Inflammatory macrophage treated with lipopolysaccharide for 4 hours (primary cell): ENCODE results near the gene MRPS5.

Experiments used
- DNase-seq: peaks from one replicate; pipeline ENCODE4 v3.0.0-alpha.2; 2020

The MRPS5 gene

DNA sequence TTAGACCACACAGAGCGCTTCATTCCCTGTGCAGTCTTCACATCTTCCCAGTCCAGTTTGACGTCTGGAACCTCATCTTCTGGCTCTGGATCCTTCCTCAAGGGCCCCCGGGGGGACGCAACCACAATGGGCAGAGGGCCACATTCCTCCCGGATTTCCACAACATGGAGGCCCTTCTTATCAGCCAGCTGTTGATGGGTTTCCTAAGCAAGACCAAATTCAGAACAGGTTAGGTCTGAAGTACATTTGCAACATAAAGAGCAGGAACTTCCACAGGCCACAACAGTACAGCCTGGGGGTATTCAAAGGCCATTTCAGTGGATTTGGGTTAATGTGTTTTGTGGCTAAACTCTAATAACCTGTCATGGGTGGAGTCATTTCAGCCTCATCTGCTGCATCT lies 34.2 kb downstream of the MRPS5 start:
- DNase-seq, result no peak

DNA sequence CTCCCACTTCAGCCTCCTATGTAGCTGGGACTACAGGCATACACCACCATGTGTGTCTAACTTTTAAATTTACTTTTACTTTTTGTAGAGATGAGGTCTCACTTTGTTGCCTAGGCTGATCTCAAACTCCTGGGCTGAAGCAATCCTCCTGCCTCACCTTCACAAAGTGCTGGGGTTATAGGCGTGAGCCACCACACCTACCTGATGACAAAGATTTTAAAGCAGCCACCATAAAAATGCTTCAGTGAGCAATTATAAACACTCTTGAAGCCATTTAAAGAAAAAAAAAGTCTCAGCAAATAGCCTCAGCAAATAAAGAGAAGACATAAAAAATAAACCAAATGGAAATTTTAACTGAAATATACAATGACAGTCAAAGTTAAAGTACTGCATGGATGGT lies 35.6 kb downstream of the MRPS5 start:
- no peak for DNase-seq

DNA sequence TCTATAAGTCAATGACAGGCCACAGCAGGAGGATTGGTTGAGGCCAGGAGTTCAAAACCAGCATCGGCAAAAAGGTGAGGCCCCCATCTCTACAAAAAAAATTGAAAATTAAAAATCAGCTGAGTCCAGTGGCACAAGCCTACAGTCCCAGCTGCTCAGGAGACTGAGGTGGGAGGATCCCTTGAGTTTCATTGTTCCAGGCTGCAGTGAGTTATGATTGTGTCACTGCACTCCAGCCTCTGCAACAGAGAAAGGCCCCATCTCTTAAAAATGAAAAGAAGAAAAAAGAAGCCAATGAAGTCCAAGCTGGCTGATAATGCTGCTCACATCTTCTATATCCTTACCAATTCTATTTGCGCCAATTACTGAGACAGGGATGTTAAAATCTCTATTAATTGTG lies 39.1 kb downstream of the MRPS5 start:
- no peak for DNase-seq

DNA sequence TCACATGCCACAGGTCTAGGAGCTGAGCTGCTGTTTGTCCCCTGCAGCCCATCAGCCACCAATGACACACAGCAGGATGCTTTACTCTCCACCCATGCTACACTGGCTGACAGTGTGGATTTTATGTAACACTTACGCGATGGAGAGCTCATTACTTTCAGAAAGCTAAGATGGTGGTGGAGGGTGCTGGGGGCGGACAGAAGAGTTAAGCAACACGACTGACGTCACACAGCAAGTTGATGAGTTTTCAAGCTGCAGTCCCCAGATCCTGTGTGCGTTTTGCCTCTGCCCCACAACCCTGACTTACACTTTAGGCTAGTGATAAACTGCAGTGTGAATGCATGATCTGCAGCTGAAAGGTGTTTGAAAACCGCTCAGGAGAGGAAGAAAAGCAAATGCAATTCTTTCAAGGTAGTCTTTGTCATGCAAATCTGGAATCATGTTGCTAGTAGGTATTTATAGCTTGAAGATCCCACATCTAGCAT lies 42.4 kb downstream of the MRPS5 start:
- no peak for DNase-seq

DNA sequence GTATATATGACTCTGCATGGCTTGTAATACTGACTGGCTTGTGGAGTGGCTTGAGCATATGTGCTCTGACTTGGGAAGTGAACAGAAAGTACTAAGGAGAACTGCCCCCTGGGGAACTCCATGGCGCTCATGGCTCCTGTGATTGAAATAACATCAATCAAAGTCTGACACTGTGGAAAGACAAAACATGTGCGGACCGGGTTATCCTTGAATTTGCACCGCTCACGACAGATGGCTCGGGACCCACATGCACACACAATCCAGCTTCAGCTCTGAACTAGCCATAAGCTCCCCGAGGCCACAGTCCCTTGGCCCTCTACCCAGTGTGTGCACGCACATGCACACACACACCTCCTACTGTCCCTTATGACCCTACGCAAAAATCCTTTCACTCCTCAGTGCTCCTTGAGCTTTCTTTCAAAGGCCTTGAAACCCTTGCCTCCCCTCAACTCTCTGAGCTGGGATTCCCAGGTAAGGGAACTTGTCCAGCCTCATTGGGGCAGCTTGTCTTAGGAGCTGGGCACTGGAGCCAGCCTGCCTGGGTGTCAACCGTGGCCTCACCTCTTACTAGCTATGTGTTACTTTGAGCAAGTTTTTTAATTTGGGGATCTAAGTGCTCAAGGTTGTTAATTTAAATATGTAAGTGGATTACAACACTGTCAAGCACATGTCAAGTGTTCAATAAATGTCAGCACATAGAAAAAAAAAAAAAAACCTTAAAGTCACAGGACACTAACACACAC lies 43.6 kb downstream of the MRPS5 start:
- no peak for DNase-seq

DNA sequence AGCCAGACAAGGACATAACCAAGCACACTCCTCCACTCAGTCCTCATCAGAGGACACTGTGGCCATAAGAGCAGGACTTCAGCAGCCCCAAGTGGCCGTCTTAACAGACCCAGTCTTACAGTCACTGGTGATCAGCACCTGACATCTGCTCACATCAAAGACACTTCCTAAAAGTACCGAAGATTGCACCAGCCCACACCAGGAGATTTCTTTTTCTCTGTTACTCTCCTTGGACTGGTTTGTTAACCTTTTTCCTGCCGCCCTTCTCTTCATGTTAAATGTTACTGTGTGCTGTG lies 44.1 kb downstream of the MRPS5 start:
- no peak for DNase-seq

DNA sequence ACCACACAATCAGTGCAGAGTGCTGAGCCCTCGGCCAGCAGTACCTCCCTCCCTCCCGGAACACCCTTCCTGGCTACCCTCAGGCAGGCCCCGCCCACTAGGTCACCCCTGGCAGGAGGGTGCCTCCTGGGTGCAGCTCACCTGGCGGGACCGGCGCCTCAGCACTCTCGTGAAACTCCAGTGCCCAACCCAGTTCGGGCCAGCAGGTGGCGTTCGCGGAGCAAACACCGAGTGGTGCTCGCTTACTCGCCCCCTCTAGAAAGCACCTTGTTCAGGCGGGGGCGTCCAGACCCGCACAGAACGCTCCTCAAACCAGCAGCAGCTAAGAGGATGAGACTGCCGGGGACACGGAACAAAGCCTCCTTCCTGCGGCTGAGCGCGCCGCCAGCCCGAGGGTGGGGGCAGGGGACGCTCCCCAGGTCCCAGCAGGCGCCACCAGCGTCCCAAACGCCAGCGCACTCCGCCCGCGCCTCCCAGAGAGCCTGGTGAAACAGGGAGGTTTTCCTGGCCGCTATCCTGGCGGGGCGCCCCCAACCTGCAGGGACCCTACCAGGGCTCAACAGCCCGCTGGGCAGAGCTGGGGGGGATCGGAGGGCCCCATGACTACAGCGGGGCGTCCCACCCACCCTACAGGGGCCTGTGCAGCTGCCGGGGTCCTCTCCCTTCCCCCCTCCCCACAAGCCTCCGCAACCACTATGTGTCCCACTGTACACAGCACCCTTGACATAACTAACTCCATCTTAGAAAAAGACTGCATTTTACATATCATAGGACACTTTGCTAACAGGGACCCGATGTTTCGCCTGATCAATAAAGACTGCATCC lies 44.7 kb downstream of the MRPS5 start:
- DNase-seq, result peak; percentile 42

DNA sequence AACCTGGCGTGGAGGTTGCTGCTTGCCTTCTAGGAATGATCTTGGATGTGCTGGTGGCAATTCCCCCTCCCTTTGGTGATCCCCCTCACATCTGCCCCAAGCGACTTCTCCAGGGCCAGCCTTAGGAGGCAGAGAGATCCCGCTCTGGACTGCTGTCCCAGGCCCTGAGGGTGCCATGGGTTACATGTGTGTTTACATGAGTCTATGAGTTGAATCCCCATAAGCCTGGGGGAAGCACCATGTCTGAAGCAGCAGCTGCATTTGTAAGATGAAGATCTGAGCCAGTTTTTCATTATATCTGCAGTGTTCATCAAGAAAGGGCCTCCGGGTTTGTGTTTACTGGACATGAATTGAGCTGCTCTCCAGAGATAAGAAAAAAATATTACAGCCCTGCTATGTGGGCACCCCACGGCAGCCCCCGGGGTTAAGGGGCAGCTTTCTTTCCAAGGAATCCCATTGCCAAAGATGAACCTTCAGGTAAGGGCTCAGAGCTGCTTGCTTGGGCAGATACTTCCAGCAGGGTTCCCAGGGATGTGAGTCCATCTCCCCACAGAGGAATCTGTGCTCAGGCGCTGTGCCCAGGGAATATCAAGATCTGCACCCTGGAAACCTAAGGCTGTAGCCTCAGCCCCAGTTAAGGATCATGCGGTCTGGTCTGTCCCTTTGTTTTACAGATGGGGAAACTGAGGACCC lies 46.0 kb downstream of the MRPS5 start:
- no peak for DNase-seq

DNA sequence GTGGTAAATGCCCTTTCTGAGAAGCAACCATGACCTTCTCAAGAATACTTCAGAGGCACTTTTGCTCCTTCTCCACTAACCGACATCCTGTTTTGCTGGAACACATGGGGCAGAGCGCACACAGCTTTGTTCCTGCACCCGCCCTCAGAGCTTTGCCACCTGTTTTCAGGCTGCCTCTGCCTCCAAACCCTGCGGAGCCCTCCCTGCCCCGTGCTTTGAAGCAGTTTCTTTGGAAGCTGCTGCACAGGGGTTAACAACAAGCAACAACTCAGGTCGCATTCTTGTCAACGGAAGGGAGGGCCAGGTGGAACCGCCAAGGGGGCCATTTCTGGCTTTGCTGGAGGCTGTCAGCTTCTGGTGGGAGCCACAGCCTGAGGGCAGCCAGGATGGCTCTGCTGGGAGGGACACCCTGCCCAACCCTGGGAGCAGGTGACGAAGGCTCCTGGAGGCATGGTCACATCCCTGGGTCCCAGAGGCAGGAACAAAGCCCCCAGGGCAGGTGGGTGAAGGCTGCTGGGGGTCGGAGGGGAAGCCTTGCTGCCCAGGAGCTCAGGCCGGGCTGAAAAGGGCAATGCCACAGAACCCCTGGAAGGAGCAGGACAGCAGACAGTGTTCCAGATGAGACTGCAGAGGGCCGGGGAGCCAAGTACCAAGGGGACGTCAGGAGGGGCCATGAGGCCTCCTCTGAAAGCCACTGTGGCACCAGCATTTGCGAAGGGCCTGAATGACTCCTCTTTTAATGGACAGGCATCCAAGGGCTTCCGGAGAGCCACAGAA lies 46.8 kb downstream of the MRPS5 start:
- DNase-seq, result no peak

DNA sequence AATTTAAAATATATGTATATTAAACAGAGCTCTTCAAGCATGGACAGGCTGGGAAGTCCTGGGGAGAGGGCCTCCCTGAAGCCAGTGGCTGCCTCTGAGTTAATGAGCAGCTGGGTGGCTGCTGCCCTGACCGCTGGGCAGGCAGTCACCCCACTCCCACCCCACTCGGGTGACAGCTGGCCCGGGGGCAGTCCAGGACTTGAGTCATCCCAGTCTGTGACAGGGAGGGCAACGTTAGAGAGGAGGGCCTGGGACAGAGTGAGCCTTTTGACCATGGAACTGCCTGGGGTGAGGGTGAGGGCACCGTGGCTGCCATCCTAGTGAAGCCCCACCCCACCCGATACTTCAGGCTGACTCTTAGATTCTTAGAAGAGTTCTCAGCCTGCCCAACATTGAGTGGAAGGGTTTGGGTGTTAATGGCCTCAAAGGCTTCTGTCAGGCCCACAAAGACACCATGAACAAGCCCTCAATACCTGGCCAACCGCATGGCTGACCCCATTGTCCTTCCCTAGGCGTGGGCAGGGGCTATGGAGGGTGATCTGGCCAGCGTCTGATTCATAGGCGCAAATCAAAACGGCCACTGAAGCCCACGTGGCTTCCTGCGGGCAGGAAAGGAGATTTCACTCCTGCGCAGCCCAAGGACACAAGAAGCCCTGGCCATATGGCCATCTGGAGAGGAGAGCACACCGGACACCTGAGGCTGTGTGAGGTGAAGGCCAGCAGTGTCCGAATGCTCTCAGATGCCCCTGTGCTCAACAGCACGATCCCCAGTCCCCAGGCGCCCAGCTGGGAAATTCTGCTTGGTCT lies 47.5 kb downstream of the MRPS5 start:
- no peak for DNase-seq

DNA sequence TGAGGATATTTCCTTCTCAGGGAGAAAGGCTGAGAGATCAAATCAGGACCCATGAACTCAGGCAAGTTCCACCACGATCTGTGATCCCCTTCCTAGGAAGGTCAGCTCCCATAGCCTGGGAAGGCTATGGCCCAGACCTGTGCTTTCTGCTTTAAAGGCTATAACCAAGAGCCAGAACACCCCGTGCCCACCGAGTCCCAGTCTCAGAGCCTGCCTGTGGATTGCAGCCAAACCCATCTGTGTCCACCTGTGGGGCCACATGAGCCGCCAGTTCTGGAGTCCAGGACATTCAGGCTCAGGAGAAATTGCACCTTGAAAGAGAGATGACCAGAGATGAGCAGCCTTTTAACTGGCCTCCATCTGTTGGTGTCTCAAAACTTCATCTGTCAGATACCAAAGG lies 49.2 kb downstream of the MRPS5 start:
- DNase-seq, result no peak

DNA sequence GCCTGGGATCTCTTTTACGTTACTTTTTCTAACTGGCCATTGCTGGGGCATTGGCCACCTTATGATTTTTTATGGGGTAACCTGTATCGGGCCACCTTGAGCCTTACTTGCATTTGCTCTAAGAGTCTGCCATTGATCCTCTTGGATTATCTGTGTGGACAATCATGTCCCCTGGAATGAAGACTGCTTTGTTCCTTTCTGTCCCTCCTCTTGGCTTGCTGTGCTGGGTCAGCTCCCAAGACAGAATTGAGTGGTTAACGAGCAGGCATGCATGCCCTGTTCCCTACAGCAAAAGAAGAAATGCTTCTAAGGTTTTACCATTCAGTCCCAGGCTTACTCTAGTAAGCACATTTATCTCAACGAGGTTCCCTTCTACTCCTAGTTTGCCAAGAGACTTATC lies 49.8 kb downstream of the MRPS5 start:
- DNase-seq, result no peak

DNA sequence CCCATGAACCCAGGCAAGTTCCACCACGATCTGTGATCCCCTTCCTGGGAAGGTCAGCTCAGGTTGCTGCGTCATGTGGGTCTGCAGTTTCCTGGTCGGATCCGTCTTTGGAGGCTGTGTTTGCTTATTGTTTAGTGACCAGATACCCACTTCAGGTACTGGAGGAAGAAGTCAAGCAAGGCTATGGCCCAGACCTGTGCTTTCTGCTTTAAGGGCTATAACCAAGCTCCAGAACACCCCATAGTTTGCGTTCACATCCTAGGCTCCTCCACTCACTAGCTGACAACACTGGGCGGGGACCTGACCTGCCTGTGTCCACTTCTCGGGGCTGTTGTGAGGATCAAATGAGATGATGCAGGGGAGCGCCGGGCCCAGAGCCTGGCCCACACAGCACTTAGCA lies 52.1 kb downstream of the MRPS5 start:
- DNase-seq, result no peak

DNA sequence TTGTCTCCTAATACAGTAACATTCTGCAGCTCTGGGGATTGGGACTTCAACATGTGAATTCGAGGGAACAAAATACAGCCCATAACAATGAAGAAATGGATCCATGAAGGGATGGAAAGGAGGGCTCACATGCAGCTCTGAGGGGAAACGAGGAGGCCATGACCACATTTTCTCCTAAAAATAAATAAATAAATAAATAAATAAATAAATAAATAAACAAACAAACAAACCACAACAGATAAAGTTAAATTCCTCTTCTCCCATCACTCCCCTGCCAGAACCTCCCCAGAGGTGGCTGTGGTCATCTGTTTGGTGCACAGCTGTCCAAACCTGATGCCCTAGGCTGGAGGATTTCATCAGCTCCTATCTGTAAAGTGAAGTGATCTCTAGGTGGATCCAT lies 53.4 kb downstream of the MRPS5 start:
- DNase-seq, result no peak

DNA sequence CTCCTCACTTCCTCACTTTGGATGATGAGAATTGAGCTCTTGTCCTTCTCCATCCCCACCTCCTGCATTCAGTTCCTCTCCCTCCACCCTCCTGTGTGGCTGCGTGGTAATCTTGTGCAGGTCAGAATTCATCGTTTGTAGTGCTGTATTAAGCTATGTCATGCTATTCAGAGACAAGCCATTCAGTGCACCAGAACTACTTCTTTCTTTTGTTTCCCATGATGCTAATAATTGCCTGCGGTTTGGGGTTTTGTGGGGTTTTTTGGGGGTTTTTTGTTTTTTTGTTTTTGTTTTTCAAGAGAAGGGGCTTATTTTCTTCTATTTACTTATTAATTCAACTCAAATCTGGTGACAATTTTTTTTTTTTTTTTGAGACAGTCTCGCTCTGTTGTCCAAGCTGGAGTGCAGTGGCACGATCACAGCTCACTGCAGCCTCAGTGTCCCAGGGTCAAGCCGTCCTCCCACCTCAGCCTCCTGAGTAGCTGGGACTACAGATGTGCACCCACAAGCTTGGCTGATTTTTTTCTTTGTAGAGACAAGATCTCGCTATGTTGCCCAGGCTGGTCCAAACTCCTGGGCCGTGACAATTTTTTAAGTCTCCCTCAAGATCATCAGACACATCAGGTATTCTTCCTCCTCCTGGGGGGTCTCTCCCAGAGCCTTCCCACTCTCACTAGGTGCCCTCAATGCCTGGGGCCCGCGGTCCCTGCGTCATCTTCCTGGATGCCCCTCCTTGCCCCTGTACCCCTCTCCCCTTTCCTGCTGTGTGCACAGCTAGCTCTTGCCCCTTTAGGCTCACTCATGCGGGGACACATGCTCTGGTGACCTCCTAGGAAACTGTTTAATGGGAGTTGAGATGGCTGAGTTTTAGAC lies 58.3 kb downstream of the MRPS5 start:
- DNase-seq, result no peak

DNA sequence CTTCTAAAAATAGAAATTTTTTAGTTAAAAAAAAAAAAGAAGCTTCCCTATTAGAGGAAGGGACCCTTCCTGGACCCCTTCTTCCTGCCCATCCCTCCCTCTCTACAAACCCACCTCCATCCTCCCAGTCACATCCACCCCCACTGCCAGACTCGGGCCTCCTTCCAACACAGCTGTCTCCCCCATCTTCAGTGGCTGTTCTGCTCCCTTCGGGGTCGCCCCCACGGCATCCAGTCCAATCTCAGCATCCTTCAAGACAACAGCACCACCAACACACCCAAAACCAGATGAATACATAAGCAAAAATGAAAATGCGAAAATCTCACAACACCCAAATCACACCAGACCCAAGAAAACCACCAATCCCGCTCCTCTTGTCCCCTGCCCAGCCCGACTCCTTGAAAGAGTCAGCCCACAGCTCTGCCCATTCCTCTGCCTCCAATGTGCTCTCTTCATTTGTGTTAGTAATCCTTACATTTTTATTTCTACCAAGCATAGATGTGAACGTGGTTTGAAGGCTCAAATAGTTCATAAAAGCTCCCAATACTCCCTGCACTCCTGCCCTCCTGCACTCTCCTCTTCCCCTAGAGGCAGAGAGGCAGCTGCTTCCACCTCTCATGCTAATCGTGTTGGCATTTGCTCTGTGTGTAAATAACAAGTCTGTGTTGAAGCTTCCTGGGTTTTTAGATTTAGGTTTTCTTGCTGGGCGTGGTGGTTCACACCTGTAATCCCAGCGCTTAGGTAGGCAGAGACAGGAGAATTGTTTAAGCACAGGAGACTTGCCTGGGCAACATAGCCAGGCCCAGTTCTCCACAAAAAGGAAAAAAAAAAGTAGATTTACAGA lies 59.1 kb downstream of the MRPS5 start:
- no peak for DNase-seq

DNA sequence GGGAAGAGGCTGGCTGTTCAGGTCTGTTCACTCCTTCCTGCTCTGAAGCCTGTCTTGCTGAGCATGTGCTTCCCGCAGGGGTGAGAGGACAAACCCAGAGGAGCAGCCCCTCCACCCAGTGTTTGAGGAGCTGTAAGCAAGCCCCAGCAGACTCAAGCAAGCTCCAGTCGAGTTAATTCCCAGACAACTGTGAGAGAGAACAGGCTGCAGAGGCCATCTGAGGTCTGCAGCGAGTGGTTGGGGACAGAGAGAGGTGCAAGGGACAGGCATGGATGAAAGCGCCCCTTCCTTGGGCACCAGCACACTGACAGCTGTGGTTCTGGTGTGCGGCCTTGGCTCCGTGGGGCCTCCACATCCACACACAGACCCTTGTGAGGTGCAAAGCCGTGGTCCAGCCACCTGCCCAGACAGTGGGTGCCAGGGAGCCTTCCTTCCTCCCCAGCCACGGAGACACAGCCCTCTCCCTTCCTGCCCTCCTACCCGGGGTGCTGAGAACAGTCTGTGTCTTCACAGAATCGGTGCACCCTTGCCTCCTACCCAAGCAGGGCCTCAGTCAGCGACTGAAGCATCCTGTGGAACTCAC lies 59.9 kb downstream of the MRPS5 start:
- DNase-seq, result no peak

DNA sequence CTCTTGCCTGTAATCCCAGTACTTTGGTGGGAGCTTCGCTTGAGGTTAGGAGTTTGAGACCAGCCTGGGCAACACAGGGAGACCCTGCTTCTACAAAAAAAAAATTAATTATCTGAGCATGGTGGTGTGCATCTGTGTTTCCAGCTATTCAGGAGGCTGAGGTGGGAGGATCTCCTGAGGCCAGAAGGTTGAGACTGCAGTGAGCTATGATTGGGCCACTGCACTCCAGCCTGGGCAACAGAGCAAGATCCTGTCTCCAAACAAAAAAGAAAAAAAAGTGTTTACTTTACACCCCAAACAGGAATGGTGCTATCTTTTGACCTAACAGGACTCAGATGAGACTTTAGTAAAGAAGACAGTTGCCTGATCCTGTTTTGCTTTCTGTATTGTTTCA lies 60.5 kb downstream of the MRPS5 start:
- no peak for DNase-seq

DNA sequence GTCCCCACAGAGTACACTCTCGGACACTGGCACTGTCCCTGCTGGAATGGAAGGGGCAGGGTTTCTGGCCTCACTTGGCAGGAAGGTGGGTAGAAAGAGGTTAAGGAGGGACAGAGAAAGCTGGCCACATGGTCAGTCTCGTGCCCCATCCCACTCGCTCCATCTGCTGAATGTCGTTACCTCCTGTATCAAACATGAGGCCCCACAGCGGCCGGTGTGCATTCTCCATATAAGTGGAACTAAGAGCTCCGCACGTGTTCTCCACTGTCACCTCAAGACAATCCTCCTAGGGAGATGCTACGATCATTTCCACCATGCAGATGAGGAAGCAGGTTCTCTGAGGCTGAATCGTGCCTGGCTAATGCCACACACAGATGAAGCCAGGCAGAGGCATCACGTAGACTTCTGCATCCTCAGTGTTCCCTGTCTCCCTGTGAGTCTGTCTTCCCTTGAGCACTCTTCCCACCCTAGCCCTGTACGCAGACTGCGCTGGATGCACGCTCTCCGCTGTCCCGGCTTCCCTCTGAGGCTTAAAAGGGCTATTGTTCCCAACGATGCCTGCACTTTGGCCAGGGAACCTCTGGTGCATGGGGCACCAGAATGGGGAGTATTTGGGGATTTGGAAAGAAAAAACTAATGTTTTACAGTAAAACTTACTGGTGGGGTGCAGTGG lies 61.0 kb downstream of the MRPS5 start:
- no peak for DNase-seq
